ENCODE results near the gene PRSS35. TPM values are rescaled to one million over a fixed set of nuclear protein-coding genes. Genes with fewer than 3 reads are reported as not detected.
"Not testable (repeated sequence)": the region's sequence is repeated elsewhere in the genome, so short reads cannot be mapped to it uniquely, and the experiment has no call there.

PRSS35 gene
- total and polyA plus RNA-seq, 4 donors, result under 0.01 to 3.3 (median 0.35) TPM

- TF ChIP-seq CTCF (IDR thresholded peaks at IDR 0.05; ENCODE audit: low read depth, low read length, missing input control) (no peak), FOXA1 (IDR thresholded peaks at IDR 0.05) (no peak), SP1 (IDR thresholded peaks at IDR 0.05) (no peak), NR2F2 (IDR thresholded peaks at IDR 0.05) (no peak), REST (IDR thresholded peaks at IDR 0.05) (no peak), HNF4G (IDR thresholded peaks at IDR 0.05) (no peak), ZBTB33 (IDR thresholded peaks at IDR 0.05) (no peak), MAX (IDR thresholded peaks at IDR 0.05) (no peak), RXRA (IDR thresholded peaks at IDR 0.05) (no peak), TAF1 (conservative IDR thresholded peaks at IDR 0.05) (no peak), HNF4A (conservative IDR thresholded peaks at IDR 0.05) (no peak), FOXA2 (IDR thresholded peaks at IDR 0.05) (no peak), JUND (IDR thresholded peaks at IDR 0.05) (no peak), GABPA (IDR thresholded peaks at IDR 0.05 in 1 of 2, conservative IDR thresholded peaks at IDR 0.05 in 1 of 2) (no peak), RAD21 (IDR thresholded peaks at IDR 0.05) (no peak), EGR1 (IDR thresholded peaks at IDR 0.05; ENCODE audit: low read depth in 2 of 2) (no peak)
- H3K36me3 ChIP-seq (ENCODE audit: control insufficient read depth in 4 of 4, insufficient read depth in 3 of 4, low read depth in 1 of 4, low read length in 3 of 4), result no peaks in the 10 kb centered on the region
- no peak for DNase-seq (ENCODE audit: low spot score)
- no peak overlapping the region for H3K9ac ChIP-seq (ENCODE audit: low read depth in 1 of 2, low read length in 2 of 2)
- H3K9me3 ChIP-seq (ENCODE audit: control insufficient read depth in 4 of 4, low read length in 3 of 4), result peaks cover 0 to 2% (median 0%) of the 10 kb centered on the region in 4 donors
- WGBS, result 95% methylated on average over 1 of the region's 1 CpG
- no peaks in the 10 kb centered on the region for H3K4me1 ChIP-seq (ENCODE audit: control insufficient read depth in 4 of 4, insufficient read depth in 4 of 4, low read length in 3 of 4)
- H3K27me3 ChIP-seq (ENCODE audit: control insufficient read depth in 4 of 4, insufficient read depth in 4 of 4, low read length in 3 of 4), result peaks cover 0 to 3% (median 0%) of the 10 kb centered on the region in 4 donors
- H3K4me3 ChIP-seq (ENCODE audit: low read depth in 1 of 3, low read length in 3 of 3), result no peak overlapping the region
- no peak overlapping the region for H3K27ac ChIP-seq (ENCODE audit: low read depth in 1 of 2, low read length in 2 of 2)
Observed at GRCh38 chr6:83558975-83559374, 46.6 kb downstream of the PRSS35 start.

- not testable (repeated sequence) for H3K9me3 ChIP-seq (ENCODE audit: control insufficient read depth in 4 of 4, low read length in 3 of 4); H3K9ac ChIP-seq (ENCODE audit: low read depth in 1 of 2, low read length in 2 of 2); H3K27me3 ChIP-seq (ENCODE audit: control insufficient read depth in 4 of 4, insufficient read depth in 4 of 4, low read length in 3 of 4); DNase-seq (ENCODE audit: low spot score); H3K4me1 ChIP-seq (ENCODE audit: control insufficient read depth in 4 of 4, insufficient read depth in 4 of 4, low read length in 3 of 4); H3K36me3 ChIP-seq (ENCODE audit: control insufficient read depth in 4 of 4, insufficient read depth in 3 of 4, low read depth in 1 of 4, low read length in 3 of 4); H3K27ac ChIP-seq (ENCODE audit: low read depth in 1 of 2, low read length in 2 of 2); H3K4me3 ChIP-seq (ENCODE audit: low read depth in 1 of 3, low read length in 3 of 3)
- whole genome bisulfite sequencing, result 79% methylated on average over 4 of the region's 4 CpGs
Observed at GRCh38 chr6:83571663-83572185, 59.4 kb downstream of the PRSS35 start.

Measured in liver (tissue), 9 donors.